Erythroblast (primary cell): ENCODE results near the gene ZNF615.
"Not testable (repeated sequence)": the region's sequence is repeated elsewhere in the genome, so short reads cannot be mapped to it uniquely, and the experiment has no call there.

Experiments
- GATA1 ChIP-seq: IDR thresholded peaks from 2 replicates; pipeline ENCODE4 v1.6.1; 2011; ENCODE audit warnings: low read depth, mild to moderate bottlenecking, control low read depth, low read length, moderate library complexity
- POLR2A ChIP-seq: IDR thresholded peaks from 2 replicates; pipeline ENCODE4 v1.6.1; 2011; ENCODE audit warnings: mild to moderate bottlenecking, low read length

DNA sequence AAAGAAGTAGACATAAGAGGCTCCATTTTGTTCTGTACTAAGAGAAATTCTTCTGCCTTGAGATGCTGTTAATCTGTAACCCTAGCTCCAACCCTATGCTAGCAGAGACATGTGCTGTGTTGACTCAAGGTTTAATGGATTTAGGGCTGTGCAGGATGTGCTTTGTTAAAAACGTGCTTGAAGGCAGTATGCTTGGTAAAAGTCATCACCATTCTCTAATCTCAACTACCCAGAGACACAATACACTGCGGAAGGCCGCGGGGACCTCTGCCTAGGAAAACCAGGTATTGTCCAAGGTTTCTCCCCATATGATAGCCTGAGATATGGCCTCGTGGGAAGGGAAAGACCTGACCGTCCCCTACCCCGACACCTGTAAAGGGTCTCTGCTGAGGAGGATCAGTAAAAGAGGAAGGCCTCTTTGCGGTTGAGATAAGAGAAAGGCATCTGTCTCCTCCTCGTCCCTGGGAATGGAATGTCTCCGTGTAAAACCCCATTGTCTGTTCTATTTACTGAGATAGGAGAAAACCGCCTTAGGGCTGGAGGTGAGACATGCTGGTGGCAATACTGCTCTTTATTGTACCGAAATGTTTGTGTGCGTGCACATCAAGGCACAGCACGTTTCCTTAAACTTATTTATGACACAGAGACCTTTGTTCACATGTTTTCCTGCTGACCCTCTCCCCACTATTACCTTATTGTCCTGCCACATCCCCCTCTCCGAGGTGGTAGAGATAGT, 18.4 kb upstream of the ZNF615 start:
- TF ChIP-seq POLR2A, GATA1: not testable (repeated sequence)
